ENCODE measurements around the gene TBXA2R. TPM values are rescaled to one million over a fixed set of nuclear protein-coding genes. Genes with fewer than 3 reads are reported as not detected.

The TBXA2R gene
- total and polyA plus RNA-seq, 2 donors = 0.28 to 1.2 TPM

- DNase-seq (ENCODE audit: low read depth in 6 of 9, low spot score in 9 of 9) = no peak
Measured at GRCh38 chr19:3642296-3642695, 35.6 kb upstream of the TBXA2R start.

GRCh38 chr19:3641515-3642269 is 35.0 kb upstream of the TBXA2R start:
- DNase-seq (ENCODE audit: low read depth in 6 of 9, low spot score in 9 of 9) = no peak
- no peak overlapping the region for H3K4me3 ChIP-seq (ENCODE audit: low read length in 2 of 2)
- H3K36me3 ChIP-seq (ENCODE audit: control insufficient read depth in 2 of 2, insufficient read depth in 2 of 2, low read length in 1 of 2) = peaks cover 33 to 55% of the 10 kb centered on the region in 2 donors
- H3K4me1 ChIP-seq (ENCODE audit: control insufficient read depth in 2 of 2, insufficient read depth in 2 of 2, low read length in 2 of 2) = no peaks in the 10 kb centered on the region
- WGBS = 98% methylated on average over 28 of the region's 28 CpGs
- no peaks in the 10 kb centered on the region for H3K27me3 ChIP-seq (ENCODE audit: control insufficient read depth in 2 of 2, insufficient read depth in 1 of 2, low read length in 1 of 2)
- H3K27ac ChIP-seq (ENCODE audit: low read depth in 1 of 2, low read length in 1 of 2) = no peak overlapping the region
- H3K9me3 ChIP-seq (ENCODE audit: control insufficient read depth in 2 of 2, insufficient read depth in 1 of 2, low read length in 1 of 2) = peaks cover 0 to 2% of the 10 kb centered on the region in 2 donors

More at GRCh38 chr19:3642296-3642695, 35.6 kb upstream of the TBXA2R start:
- no peak overlapping the region for H3K4me3 ChIP-seq (ENCODE audit: low read length in 2 of 2)
- H3K27me3 ChIP-seq (ENCODE audit: control insufficient read depth in 2 of 2, insufficient read depth in 1 of 2, low read length in 1 of 2) = no peaks in the 10 kb centered on the region
- H3K36me3 ChIP-seq (ENCODE audit: control insufficient read depth in 2 of 2, insufficient read depth in 2 of 2, low read length in 1 of 2) = peaks cover 33 to 52% of the 10 kb centered on the region in 2 donors
- 98% methylated on average over 17 of the region's 17 CpGs for WGBS
- H3K9me3 ChIP-seq (ENCODE audit: control insufficient read depth in 2 of 2, insufficient read depth in 1 of 2, low read length in 1 of 2) = peaks cover 0 to 2% of the 10 kb centered on the region in 2 donors
- H3K27ac ChIP-seq (ENCODE audit: low read depth in 1 of 2, low read length in 1 of 2) = no peak overlapping the region
- H3K4me1 ChIP-seq (ENCODE audit: control insufficient read depth in 2 of 2, insufficient read depth in 2 of 2, low read length in 2 of 2) = no peaks in the 10 kb centered on the region

GRCh38 chr19:3639479-3639878 is 32.8 kb upstream of the TBXA2R start:
- Histone ChIP-seq H3K27ac (ENCODE audit: low read depth in 1 of 2, low read length in 1 of 2) (no peak overlapping the region), H3K4me3 (ENCODE audit: low read length in 2 of 2) (no peak overlapping the region), H3K27me3 (ENCODE audit: control insufficient read depth in 2 of 2, insufficient read depth in 1 of 2, low read length in 1 of 2) (no peaks in the 10 kb centered on the region), H3K36me3 (ENCODE audit: control insufficient read depth in 2 of 2, insufficient read depth in 2 of 2, low read length in 1 of 2) (peaks cover 29 to 41% of the 10 kb centered on the region in 2 donors), H3K4me1 (ENCODE audit: control insufficient read depth in 2 of 2, insufficient read depth in 2 of 2, low read length in 2 of 2) (no peaks in the 10 kb centered on the region), H3K9me3 (ENCODE audit: control insufficient read depth in 2 of 2, insufficient read depth in 1 of 2, low read length in 1 of 2) (peaks cover 0 to 2% of the 10 kb centered on the region in 2 donors)
- no peak for DNase-seq (ENCODE audit: low read depth in 6 of 9, low spot score in 9 of 9)
- 97% methylated on average over 13 of the region's 13 CpGs for WGBS

- peaks cover 29 to 39% of the 10 kb centered on the region in 2 donors for H3K36me3 ChIP-seq (ENCODE audit: control insufficient read depth in 2 of 2, insufficient read depth in 2 of 2, low read length in 1 of 2)
- no peak overlapping the region for H3K27ac ChIP-seq (ENCODE audit: low read depth in 1 of 2, low read length in 1 of 2)
- WGBS = 97% methylated on average over 55 of the region's 55 CpGs
- no peaks in the 10 kb centered on the region for H3K4me1 ChIP-seq (ENCODE audit: control insufficient read depth in 2 of 2, insufficient read depth in 2 of 2, low read length in 2 of 2)
- H3K4me3 ChIP-seq (ENCODE audit: low read length in 2 of 2) = no peak overlapping the region
- H3K27me3 ChIP-seq (ENCODE audit: control insufficient read depth in 2 of 2, insufficient read depth in 1 of 2, low read length in 1 of 2) = no peaks in the 10 kb centered on the region
- no peak for DNase-seq (ENCODE audit: low read depth in 6 of 9, low spot score in 9 of 9)
- peaks cover 0 to 2% of the 10 kb centered on the region in 2 donors for H3K9me3 ChIP-seq (ENCODE audit: control insufficient read depth in 2 of 2, insufficient read depth in 1 of 2, low read length in 1 of 2)
Measured at GRCh38 chr19:3638208-3639193, 31.8 kb upstream of the TBXA2R start.

GRCh38 chr19:3637621-3638020 is 30.9 kb upstream of the TBXA2R start:
- DNase-seq (ENCODE audit: low read depth in 6 of 9, low spot score in 9 of 9) = no peak

GRCh38 chr19:3636962-3637361 is 30.3 kb upstream of the TBXA2R start:
- H3K9me3 ChIP-seq (ENCODE audit: control insufficient read depth in 2 of 2, insufficient read depth in 1 of 2, low read length in 1 of 2) = peaks cover 0 to 2% of the 10 kb centered on the region in 2 donors
- no peaks in the 10 kb centered on the region for H3K27me3 ChIP-seq (ENCODE audit: control insufficient read depth in 2 of 2, insufficient read depth in 1 of 2, low read length in 1 of 2)
- no peak for DNase-seq (ENCODE audit: low read depth in 6 of 9, low spot score in 9 of 9)
- no peak overlapping the region for H3K4me3 ChIP-seq (ENCODE audit: low read length in 2 of 2)
- no peaks in the 10 kb centered on the region for H3K4me1 ChIP-seq (ENCODE audit: control insufficient read depth in 2 of 2, insufficient read depth in 2 of 2, low read length in 2 of 2)
- H3K27ac ChIP-seq (ENCODE audit: low read depth in 1 of 2, low read length in 1 of 2) = no peak overlapping the region
- H3K36me3 ChIP-seq (ENCODE audit: control insufficient read depth in 2 of 2, insufficient read depth in 2 of 2, low read length in 1 of 2) = peaks cover 24 to 42% of the 10 kb centered on the region in 2 donors
- 98% methylated on average over 20 of the region's 20 CpGs for WGBS

More at GRCh38 chr19:3637621-3638020, 30.9 kb upstream of the TBXA2R start:
- Histone ChIP-seq H3K27ac (ENCODE audit: low read depth in 1 of 2, low read length in 1 of 2) (no peak overlapping the region), H3K36me3 (ENCODE audit: control insufficient read depth in 2 of 2, insufficient read depth in 2 of 2, low read length in 1 of 2) (peaks cover 24 to 36% of the 10 kb centered on the region in 2 donors), H3K9me3 (ENCODE audit: control insufficient read depth in 2 of 2, insufficient read depth in 1 of 2, low read length in 1 of 2) (peaks cover 0 to 2% of the 10 kb centered on the region in 2 donors), H3K4me1 (ENCODE audit: control insufficient read depth in 2 of 2, insufficient read depth in 2 of 2, low read length in 2 of 2) (no peaks in the 10 kb centered on the region), H3K27me3 (ENCODE audit: control insufficient read depth in 2 of 2, insufficient read depth in 1 of 2, low read length in 1 of 2) (no peaks in the 10 kb centered on the region), H3K4me3 (ENCODE audit: low read length in 2 of 2) (no peak overlapping the region)
- WGBS = 96% methylated on average over 23 of the region's 23 CpGs

GRCh38 chr19:3636506-3636905 is 29.8 kb upstream of the TBXA2R start:
- no peak for DNase-seq (ENCODE audit: low read depth in 6 of 9, low spot score in 9 of 9)
- H3K36me3 ChIP-seq (ENCODE audit: control insufficient read depth in 2 of 2, insufficient read depth in 2 of 2, low read length in 1 of 2) = peaks cover 23 to 44% of the 10 kb centered on the region in 2 donors
- no peak overlapping the region for H3K27ac ChIP-seq (ENCODE audit: low read depth in 1 of 2, low read length in 1 of 2)

GRCh38 chr19:3634496-3635045 is 27.9 kb upstream of the TBXA2R start:
- H3K27ac ChIP-seq (ENCODE audit: low read depth in 1 of 2, low read length in 1 of 2) = no peak overlapping the region
- no peak overlapping the region for H3K4me3 ChIP-seq (ENCODE audit: low read length in 2 of 2)
- H3K4me1 ChIP-seq (ENCODE audit: control insufficient read depth in 2 of 2, insufficient read depth in 2 of 2, low read length in 2 of 2) = no peaks in the 10 kb centered on the region
- WGBS = 97% methylated on average over 19 of the region's 19 CpGs
- no peak for DNase-seq (ENCODE audit: low read depth in 6 of 9, low spot score in 9 of 9)
- H3K36me3 ChIP-seq (ENCODE audit: control insufficient read depth in 2 of 2, insufficient read depth in 2 of 2, low read length in 1 of 2) = peaks cover 16 to 43% of the 10 kb centered on the region in 2 donors
- peaks cover 0 to 2% of the 10 kb centered on the region in 2 donors for H3K9me3 ChIP-seq (ENCODE audit: control insufficient read depth in 2 of 2, insufficient read depth in 1 of 2, low read length in 1 of 2)
- H3K27me3 ChIP-seq (ENCODE audit: control insufficient read depth in 2 of 2, insufficient read depth in 1 of 2, low read length in 1 of 2) = no peaks in the 10 kb centered on the region

More at GRCh38 chr19:3636506-3636905, 29.8 kb upstream of the TBXA2R start:
- Histone ChIP-seq H3K9me3 (ENCODE audit: control insufficient read depth in 2 of 2, insufficient read depth in 1 of 2, low read length in 1 of 2) (peaks cover 0 to 2% of the 10 kb centered on the region in 2 donors), H3K4me3 (ENCODE audit: low read length in 2 of 2) (no peak overlapping the region), H3K27me3 (ENCODE audit: control insufficient read depth in 2 of 2, insufficient read depth in 1 of 2, low read length in 1 of 2) (no peaks in the 10 kb centered on the region), H3K4me1 (ENCODE audit: control insufficient read depth in 2 of 2, insufficient read depth in 2 of 2, low read length in 2 of 2) (no peaks in the 10 kb centered on the region)
- 97% methylated on average over 20 of the region's 20 CpGs for WGBS

Measured in thymus (tissue), 11 donors.